Activated gamma-delta T cell treated with anti-CD3 and anti-CD28 coated beads, Interleukin-2, amount 50 U/mL, for 16 hours (primary cell): ENCODE measurements around the gene SHFL.
A peak's percentile ranks its signal among the peaks of the same experiment; 100 is the strongest.

ENCODE experiments used
- DNase-seq: peaks from one replicate; pipeline ENCODE4 v3.0.0-alpha.2; 2020; ENCODE audit warnings: low read depth

The SHFL gene

DNA sequence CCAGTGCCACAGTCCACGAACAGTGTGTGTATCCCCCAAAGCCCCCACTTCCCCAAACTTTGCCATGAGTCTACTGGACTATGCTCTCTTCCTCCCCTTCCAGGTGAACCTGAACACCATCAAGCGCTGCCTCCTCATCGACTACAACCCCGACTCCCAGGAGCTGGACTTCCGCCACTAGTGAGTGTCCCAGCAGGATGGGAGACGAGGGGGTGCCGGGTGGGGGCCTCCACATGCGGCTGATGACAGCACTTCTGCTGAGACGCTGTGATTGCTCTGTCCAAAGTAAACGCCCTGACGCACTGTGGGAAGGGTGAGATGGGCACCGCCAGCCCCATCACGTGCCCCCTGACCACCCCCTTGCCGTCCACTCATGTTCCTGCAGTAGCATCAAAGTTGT lies 23.4 kb downstream of the SHFL start:
- no peak for DNase-seq

DNA sequence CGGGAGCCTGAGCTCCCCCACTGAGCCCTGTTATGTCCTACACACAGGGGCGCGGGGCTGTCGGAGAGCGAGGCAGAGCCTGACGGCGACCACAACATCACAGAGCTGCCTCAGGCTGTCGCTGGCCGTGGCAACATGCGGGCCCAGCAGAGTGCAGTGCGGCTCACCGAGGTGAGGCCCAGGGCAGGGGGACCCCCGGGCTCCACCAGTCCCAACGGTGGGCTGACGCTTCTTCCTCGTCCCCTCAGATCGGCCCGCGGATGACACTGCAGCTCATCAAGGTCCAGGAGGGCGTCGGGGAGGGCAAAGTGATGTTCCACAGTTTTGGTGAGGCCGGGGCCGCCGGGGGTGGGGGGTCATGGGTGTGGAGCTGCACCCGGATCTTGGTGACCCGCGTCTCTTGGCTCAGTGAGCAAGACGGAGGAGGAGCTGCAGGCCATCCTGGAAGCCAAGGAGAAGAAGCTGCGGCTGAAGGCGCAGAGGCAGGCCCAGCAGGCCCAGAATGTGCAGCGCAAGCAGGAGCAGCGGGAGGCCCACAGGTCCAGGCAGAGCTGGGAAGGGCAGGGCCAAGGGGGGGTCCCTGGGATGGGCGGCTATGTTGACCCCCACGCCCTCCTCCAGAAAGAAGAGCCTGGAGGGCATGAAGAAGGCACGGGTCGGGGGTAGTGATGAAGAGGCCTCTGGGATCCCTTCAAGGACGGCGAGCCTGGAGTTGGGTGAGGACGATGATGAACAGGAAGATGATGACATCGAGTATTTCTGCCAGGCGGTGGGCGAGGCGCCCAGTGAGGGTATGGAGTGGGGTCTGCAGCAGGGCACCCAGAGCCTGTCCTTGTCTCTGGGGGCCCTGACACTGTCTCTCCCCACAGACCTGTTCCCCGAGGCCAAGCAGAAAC lies 24.2 kb downstream of the SHFL start:
- no peak for DNase-seq

DNA sequence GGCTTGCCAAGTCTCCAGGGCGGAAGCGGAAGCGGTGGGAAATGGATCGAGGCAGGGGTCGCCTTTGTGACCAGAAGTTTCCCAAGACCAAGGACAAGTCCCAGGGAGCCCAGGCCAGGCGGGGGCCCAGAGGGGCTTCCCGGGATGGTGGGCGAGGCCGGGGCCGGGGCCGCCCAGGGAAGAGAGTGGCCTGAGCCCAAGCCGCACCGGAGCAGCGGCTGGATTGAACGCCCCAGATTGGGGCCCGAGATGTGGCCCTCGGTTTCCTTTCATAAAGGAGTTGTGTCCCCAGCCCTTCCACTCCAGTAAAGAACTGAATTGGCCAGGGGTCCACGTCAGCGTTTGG lies 24.8 kb downstream of the SHFL start:
- DNase-seq: no peak

DNA sequence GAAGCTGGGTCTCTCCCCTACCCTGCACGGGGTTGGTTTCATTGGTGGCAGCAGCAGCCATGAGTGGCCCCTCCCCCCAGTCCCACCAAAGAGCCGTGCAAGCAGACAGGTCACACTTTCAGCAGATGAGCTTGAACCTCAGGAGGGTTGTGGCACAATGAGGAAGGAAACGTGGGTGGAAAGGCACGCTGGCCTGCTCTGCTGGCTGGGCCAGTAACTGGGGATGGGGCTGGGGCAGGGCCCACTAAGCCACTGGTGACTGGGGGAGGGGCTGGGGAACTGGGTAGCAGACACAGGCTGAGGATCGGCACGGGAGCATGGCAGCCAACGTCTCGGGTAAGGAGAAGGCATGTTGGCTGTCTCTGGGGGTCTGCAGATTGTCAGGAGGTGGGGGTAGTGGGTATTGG lies 25.3 kb downstream of the SHFL start, which contains the start of gene P2RY11:
Gene P2RY11 (plus strand): TSS at position 289 of the 407 bp plus-strand sequence. CDS start 29 bp downstream, at position 318.
- no peak for DNase-seq

DNA sequence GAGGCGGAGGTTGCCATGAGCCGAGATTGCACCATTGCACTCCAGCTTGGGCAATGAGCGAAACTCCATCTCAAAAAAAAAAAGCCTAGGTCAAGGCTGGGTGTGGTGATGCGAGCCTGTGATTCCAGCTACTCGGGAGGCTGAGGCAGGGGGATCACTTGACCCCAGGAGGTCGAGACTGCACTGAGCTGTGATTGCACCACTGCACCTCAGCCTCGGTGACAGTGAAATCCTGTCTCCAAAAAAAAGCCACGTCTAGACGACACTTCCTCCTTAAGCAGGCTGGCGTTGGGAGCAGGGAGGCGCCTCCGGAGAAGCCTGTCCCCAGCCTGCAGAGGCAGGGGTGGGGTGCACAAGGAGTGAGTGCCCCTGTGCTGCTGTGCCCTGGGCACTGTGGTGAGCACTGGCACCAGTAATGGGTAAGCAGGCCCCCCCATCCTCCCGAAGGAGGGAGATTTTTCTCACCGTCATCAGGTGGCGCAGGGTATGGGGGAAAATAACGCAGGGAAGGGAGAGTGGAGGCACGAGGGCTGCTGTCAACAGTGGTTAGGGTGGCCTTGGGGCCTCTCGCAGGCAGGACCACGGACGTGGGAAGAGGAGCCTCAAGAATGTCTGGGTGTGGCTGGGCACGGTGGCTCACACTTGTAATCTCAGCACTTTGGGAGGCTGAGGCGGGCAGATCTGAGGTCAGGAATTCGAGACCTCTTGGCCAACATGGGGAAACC lies 26.1 kb downstream of the SHFL start:
- DNase-seq: peak; percentile 57

DNA sequence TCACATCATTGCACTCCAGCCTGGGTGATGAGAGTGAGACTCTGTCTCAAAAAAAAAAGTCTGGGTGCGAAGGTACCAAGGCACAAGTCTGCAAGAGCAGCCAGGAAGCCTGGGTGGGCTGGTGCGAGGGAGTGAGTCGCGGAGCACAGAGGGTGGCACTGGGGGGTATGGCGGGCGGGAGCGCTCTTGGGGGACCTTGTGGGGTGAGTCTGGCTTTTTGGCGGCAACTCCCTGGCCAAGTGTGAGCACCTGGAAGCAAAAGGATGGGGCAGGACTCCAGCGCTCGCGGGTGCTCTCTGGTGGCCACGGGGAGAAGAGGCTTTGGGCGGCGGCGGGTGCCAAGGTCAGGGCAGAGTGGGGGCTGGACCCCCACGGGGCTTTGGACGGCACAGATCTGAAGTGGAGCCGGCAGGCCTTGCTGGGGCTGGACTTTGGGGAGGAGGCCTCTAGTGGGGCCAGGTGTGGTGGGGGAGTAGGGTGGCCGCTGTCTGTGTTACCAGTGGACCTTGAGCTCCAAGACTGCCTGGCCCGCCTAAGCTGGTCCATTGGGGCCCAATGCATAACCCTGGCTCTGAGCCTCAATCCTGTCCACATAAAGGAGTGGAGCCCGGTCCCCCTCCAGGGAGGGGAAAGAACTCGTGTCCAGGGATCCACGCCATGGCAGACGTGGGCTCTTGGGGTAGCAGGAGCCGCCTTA lies 26.9 kb downstream of the SHFL start:
- peak; percentile 55 for DNase-seq

DNA sequence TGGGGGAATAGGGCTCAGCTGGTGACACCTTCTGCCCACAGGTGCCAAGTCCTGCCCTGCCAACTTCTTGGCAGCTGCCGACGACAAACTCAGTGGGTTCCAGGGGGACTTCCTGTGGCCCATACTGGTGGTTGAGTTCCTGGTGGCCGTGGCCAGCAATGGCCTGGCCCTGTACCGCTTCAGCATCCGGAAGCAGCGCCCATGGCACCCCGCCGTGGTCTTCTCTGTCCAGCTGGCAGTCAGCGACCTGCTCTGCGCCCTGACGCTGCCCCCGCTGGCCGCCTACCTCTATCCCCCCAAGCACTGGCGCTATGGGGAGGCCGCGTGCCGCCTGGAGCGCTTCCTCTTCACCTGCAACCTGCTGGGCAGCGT lies 27.5 kb downstream of the SHFL start:
- no peak for DNase-seq

DNA sequence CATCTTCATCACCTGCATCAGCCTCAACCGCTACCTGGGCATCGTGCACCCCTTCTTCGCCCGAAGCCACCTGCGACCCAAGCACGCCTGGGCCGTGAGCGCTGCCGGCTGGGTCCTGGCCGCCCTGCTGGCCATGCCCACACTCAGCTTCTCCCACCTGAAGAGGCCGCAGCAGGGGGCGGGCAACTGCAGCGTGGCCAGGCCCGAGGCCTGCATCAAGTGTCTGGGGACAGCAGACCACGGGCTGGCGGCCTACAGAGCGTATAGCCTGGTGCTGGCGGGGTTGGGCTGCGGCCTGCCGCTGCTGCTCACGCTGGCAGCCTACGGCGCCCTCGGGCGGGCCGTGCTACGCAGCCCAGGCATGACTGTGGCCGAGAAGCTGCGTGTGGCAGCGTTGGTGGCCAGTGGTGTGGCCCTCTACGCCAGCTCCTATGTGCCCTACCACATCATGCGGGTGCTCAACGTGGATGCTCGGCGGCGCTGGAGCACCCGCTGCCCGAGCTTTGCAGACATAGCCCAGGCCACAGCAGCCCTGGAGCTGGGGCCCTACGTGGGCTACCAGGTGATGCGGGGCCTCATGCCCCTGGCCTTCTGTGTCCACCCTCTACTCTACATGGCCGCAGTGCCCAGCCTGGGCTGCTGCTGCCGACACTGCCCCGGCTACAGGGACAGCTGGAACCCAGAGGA lies 28.0 kb downstream of the SHFL start:
- no peak for DNase-seq

DNA sequence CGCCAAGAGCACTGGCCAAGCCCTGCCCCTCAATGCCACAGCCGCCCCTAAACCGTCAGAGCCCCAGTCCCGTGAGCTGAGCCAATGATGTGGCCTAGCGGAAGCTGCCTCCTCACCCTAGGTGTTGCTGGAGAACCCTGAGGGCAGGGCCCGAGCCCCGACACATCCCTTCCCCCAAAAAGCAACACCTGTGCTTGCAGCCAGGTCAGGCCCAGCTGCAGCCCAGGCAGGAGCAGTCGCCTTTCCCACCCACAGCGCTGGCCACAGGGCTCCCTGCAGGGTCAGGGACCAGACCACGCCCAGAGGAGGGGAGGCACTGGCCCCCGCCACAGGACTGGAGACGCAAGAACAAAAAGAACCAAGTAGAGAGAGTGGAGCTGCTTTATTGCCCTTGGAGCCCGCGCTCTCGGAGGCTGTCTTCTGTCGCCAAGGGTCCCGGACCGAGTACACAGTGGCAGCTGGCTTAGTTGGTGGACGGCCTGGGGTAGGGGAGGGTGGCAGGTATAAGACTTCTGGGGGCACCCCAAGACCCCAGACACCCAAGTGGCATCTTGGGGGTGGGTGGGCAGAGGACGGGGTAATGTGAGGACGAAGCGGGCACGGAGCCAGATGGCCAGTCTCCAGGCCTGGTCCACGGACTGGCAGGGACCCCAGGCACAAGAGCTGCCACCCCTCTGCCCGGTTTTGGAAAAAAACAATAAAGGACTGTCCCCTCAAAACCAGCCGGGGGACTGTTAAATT lies 28.7 kb downstream of the SHFL start:
- DNase-seq: no peak

DNA sequence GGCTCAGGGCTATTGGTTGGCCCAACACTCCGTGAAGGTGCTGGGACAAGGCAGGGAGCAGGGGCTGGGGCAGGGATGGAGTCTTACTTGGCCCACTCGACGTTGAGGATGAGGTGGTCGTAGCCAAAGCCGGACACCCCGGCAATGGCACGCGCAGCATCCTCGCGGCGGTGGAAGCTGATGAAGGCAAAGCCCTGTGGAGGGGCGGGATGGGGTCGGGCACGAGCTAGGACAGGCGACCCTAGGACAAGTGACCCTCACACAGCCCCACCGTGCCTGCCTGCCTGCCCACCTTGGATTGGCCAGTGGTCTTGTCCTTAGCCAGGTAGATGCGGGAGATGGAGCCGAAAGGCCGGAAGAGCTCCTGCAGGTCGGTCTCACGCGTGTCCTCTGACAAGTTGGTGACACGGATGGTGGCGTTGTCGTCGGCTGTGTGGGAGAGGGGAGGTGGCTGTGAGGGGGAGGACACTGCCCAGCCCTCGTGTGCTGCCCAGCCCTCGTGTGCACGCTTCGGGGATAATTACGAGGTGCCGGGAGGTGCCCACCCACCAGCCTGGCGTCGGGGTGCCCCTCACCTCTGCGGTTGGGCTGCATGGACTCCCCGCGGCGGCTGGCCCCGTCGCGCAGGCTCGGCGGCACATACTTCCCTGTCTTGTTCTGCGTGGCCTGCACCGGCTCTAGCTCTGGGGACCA lies 29.4 kb downstream of the SHFL start:
- no peak for DNase-seq

DNA sequence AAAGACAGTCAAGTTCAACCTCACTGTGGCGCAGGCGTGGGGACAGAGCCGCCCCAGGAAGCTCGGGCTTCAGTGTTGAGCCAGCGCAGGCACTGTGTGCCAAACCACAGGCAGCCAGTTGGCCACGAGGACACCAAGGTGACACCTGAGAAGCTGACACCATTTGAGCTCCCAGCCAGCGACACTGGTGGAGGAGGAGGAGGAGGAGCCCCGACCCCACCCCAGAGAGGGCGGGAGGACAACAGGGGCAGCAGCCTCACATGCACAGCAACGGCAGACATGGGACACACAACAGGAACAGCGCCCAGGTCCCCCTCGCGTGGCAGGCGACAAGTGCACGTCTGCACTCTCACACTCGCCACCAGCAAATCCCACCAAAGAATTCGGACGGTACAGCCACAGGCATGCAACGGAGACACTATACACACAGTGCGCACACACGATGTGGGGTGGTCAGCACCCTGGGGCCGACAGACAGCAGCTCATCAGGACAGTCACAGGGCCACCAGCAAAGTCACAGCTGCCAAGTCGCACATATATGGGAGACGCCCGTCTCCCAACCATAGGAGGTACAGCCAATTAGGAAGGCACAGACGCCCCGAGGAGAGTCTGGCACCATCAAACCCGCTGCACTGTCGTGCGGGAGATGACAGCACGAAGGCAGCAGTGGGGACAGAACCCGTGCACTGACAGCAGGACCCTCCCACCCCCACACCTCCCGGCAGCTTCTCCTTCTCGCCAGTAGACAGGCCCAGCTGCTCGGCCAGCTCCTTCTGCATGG lies 30.2 kb downstream of the SHFL start:
- no peak for DNase-seq

DNA sequence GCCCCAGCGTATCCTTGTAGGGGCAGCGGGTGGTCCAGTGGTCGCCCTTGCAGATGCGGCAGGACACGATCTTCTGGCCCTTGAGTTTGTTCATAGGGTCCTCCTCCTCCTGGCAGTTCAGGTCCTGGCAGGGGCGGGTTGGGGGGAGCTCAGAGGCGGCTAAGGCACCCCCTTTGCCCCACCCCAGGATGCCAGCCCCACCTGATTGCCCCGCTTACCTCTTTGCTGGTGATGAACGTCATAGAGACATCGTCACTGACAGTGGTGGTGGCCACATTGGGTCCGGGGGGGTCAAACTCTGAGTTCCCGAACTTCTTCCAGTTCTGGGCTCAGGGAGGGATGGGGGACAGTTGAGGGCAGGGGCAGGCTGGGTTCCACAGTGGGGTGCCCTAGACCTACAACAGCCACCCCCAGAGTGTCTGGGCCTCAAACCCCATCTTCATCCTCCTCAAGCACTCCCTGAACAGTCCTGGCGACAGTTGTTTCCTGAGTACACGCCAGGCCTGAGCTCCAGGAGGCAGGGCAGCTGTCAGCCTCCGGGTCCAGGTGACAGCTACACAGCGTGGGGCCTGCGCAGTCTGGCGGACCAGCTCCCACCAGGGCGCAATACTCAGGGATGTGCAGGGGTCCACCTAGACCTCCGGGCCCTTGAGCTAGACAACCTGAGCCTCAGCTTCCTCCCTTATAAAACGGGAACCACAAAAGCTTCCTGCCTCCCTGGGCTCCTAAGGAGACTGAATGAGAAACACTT lies 30.9 kb downstream of the SHFL start:
- DNase-seq: no peak

DNA sequence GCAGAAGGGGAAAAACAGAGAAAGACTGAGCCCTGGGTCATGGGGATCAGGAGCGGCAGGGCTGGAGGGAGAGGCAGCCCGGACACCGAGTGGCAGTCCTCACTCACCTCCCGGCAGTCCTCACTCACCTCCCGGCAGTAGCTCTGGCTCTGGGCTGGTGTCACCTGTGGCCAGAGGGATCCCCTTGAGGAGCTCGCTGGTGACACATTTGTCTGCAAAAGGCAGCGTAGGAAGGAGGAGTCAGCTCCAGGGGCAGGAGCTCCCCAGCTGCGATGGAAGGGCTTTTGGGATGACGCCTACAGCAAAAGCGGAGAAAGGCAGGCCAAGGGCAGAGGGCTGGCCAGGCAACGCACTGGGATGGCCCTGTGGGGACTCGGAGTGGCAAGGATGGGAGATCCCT lies 32.8 kb downstream of the SHFL start:
- DNase-seq: no peak

DNA sequence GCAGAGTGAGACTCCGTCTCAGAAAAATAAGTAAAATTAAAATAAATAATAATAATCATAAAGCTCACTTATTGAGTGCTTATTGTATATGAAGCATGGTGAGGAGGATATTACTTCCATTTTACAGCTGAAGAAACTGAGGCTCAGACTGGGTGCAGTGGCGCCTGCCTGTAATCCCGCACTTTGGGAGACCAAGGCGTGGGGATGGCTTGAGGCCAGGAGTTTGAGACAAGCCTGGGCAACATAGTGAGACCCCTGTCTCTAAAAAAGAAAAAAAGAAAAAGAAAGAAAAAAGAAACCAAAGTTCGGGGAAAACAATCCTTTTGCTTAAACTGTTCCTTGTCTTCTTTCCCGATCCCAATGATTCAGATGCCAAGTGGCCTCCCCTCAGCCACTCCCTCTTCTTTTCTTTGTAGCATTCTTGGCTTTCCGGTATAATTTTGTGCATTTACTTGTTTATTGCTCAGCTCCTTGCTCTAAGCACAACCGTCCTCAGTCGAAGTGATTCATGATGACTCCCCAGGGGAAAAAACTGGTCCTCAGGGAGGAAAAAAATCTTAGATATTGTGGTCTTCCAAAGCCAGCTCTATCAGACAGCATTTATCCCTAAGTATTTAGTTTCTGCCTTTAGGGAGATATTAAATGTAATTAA lies 34.5 kb downstream of the SHFL start:
- DNase-seq: no peak

DNA sequence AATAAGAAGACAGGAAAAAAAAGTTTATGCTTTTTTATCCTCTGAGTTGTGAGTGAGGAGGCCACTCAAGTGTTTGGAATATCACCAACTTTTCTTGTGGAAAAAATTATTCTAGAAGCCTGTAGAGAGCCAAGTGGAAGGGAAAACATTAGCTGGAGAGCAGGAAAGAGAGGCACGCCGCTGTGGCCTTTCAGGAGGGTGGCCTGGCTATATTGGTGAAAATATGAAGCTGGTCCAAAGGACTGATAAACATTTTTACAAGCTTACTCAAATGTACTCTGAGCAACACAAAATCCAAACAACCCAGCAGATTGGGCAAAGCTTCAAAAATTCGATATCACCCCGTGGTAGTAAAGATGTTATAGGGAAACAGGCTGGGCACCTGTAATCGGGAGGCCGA lies 35.9 kb downstream of the SHFL start:
- no peak for DNase-seq

DNA sequence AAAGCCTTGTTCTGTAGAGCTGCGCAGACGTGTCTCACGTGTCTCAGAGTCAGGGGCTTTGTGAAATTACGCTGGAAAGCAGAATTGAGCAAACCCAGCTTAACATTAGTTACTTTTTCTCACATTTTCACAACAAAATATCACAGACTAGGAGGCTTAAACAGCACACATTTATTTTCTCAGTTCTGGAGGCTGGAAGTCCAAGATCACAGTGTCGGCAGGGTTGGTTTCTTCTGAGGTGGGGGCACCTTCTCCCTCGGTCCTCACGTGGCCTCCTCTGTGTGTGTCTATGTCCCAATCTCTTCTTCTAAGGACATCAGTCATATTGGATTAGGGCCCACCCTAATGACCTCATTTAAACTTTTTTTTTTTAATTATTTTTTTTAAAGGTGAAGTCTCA lies 38.3 kb downstream of the SHFL start:
- DNase-seq: no peak

DNA sequence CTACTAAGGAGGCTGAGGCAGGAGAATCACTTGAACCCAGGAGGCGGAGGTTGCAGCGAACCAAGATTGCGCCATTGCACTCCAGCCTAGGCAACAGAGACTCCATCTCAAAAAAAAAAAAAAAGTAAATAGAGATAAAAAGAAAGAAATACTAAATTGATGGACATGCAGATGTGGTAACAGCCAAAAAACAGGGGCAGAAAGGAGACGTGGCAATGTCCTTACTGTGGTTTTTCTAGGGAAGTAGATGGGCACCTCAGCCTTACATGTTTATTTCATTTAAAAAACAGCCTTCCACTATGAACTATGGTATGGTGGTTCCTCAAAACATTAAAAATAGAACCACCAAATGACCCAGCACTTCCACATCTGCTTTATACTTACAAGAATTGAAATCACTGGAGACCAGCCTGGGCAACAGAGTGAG lies 40.1 kb downstream of the SHFL start:
- DNase-seq: no peak

DNA sequence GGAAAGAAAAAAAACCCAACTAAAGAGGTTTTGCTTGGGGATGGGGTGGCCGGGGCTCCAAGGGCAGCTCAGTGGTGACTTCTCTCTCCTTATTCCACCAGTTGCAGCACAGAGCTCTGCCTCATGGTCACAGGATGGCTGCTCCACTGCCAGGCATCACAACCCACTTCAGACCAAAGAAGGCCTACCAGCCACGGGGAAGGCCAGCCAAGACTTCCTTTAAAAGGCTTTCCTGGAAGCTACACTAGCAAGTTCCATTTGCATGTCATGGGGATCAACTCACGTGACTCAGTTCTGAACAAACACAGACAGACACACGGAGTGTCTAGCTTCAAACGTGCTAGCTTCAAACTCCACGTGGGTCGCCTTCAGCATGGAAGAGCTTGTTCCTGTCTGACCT lies 46.8 kb downstream of the SHFL start:
- no peak for DNase-seq

DNA sequence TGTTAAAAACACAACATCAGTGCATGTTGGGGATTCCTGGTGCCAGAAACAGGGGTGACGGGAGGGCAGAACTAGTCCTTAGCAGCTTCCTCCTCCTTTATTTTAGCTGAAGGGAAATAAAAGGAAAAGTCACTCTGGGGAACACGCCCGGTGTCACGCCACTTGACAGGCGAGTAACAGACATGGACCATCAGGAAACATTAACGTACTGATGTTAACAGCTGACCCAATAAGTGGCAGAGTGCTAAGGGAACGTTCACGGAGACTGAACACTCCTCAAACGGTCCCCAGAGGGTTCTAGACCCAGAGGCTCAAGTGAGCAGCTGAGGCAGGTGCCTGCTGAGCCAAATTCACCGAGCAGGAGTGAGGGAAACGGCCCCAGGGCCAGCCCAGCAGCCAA lies 47.5 kb downstream of the SHFL start:
- no peak for DNase-seq
